ENCODE measurements around the gene DLG2.

DNA sequence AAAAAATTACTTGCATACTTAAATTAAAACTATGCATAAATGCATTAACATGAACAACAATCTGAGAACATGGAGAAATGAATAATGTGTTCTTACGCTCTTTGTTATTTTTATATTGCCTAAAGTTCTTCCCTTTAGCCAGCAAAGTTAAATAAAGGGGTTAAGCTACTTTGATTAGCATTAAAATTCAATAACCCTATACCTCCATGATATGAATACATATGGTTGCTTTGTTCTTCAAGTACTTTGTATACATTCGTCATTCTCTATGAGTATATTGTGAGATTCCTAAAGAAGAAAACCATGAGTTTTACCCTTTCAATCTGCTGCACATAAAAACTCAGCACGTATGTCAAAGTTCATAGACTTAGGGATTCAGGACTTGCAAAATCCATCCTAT lies 578.3 kb downstream of the DLG2 start:
- TF ChIP-seq POLR2AphosphoS5 (IDR thresholded peaks at IDR 0.05; ENCODE audit: low read depth, low read length) (no peak), TAF1 (IDR thresholded peaks at IDR 0.05; ENCODE audit: borderline replicate concordance, insufficient read depth, low read length) (no peak), SIN3A (IDR thresholded peaks at IDR 0.05; ENCODE audit: borderline replicate concordance, insufficient read depth, low read length) (no peak)
